CD14-positive monocyte (primary cell): Measurements from ENCODE around the gene IL1B. TPM values are rescaled to one million over a fixed set of nuclear protein-coding genes. Genes with fewer than 3 reads are reported as not detected.

ENCODE experiments used
- DNase-seq, 3 donors: peaks; one replicate each; pipeline ENCODE4 v3.0.0-alpha.2; 2011 to 2022
- H2AFZ ChIP-seq: 2 replicates; pipeline ENCODE4 v1.6.0; 2012; ENCODE audit warnings: mild to moderate bottlenecking, low read depth, low read length, inconsistent platforms; ENCODE audit not compliant: insufficient read depth, poor library complexity, severe bottlenecking
- H3K27ac ChIP-seq, 2 donors: 1 replicate in 1 of 2; 2 replicates in 1 of 2; pipeline ENCODE4 v1.5.1; 2012 to 2013; ENCODE audit warnings: low read length in 2 of 2, control low read depth in 1 of 2, inconsistent platforms in 1 of 2, low read depth in 1 of 2, mild to moderate bottlenecking in 1 of 2
- H3K27me3 ChIP-seq, 2 donors: one replicate each; pipeline versions ENCODE4 v1.6.0 to v1.6.1; 2011 to 2013; ENCODE audit warnings: low read length in 2 of 2; ENCODE audit not compliant: control insufficient read depth in 2 of 2, insufficient read depth in 2 of 2
- H3K36me3 ChIP-seq, 2 donors: replicated peaks in 1 of 2; 1 replicate in 1 of 2; 2 replicates in 1 of 2; pipeline versions ENCODE4 v1.5.1 to v1.6.1; 2012 to 2013; ENCODE audit warnings: low read length in 2 of 2, control low read depth in 1 of 2, inconsistent platforms in 1 of 2, mild to moderate bottlenecking in 1 of 2; ENCODE audit not compliant: insufficient read depth in 2 of 2, control insufficient read depth in 1 of 2
- H3K4me1 ChIP-seq, 2 donors: 1 replicate in 1 of 2; 2 replicates in 1 of 2; pipeline versions ENCODE4 v1.5.1 to v1.6.1; 2012 to 2013; ENCODE audit warnings: low read length in 2 of 2, control low read depth in 1 of 2, inconsistent platforms in 1 of 2, mild to moderate bottlenecking in 1 of 2, moderate library complexity in 1 of 2; ENCODE audit not compliant: insufficient read depth in 2 of 2, control insufficient read depth in 1 of 2
- H3K4me2 ChIP-seq: replicated peaks from 2 replicates; pipeline ENCODE3; 2012; ENCODE audit warnings: low read length, moderate library complexity, mild to moderate bottlenecking; ENCODE audit not compliant: poor library complexity, severe bottlenecking; ENCODE audit errors: extremely low read depth
- H3K4me3 ChIP-seq, 3 experiments: fragments of 200-600 bp in 1 of 3; sonication (generic) in 1 of 3; replicated peaks in 1 of 3; 1 replicate in 2 of 3; 2 replicates in 1 of 3; pipeline ENCODE4 v1.5.1; 2011 to 2013; ENCODE audit warnings: low read length in 3 of 3, mild to moderate bottlenecking in 3 of 3, control low read depth in 2 of 3, low read depth in 2 of 3, inconsistent platforms in 1 of 3, moderate library complexity in 1 of 3
- H3K79me2 ChIP-seq: 2 replicates; pipeline ENCODE4 v1.6.0; 2012; ENCODE audit warnings: mild to moderate bottlenecking, control low read depth, inconsistent platforms, low read length, moderate library complexity; ENCODE audit not compliant: insufficient read depth
- H3K9ac ChIP-seq: 2 replicates; pipeline ENCODE4 v1.6.0; 2017; ENCODE audit warnings: low read length, mild to moderate bottlenecking; ENCODE audit not compliant: insufficient read depth, poor library complexity, severe bottlenecking
- H3K9me3 ChIP-seq, 2 donors: replicated peaks in 1 of 2; 1 replicate in 1 of 2; 2 replicates in 1 of 2; pipeline versions ENCODE4 v1.5.1 to v1.6.1; 2012 to 2013; ENCODE audit warnings: low read length in 2 of 2, control low read depth in 1 of 2; ENCODE audit not compliant: control insufficient read depth in 1 of 2, insufficient read depth in 1 of 2
- H4K20me1 ChIP-seq: 2 replicates; pipeline ENCODE4 v1.6.0; 2012; ENCODE audit warnings: mild to moderate bottlenecking, low read length, control low read depth, moderate library complexity; ENCODE audit not compliant: insufficient read depth
- H3K27ac Mint-ChIP-seq, 7 donors: one replicate each; pipeline ENCODE4 v1.8.0; 2020; ENCODE audit warnings: mild to moderate bottlenecking in 7 of 7, mixed read lengths in 7 of 7, moderate library complexity in 6 of 7, inconsistent platforms in 2 of 7
- H3K27me3 Mint-ChIP-seq, 3 donors: one replicate each; pipeline ENCODE4 v1.8.0; 2021 to 2022; ENCODE audit warnings: low read depth in 3 of 3, mild to moderate bottlenecking in 3 of 3, mixed read lengths in 3 of 3, moderate library complexity in 3 of 3, inconsistent platforms in 1 of 3
- H3K36me3 Mint-ChIP-seq, 2 donors: one replicate each; pipeline ENCODE4 v1.8.0; 2020; ENCODE audit warnings: mixed read lengths in 2 of 2, inconsistent platforms in 1 of 2, mild to moderate bottlenecking in 1 of 2
- H3K4me1 Mint-ChIP-seq: one replicate; pipeline ENCODE4 v1.8.0; 2020; ENCODE audit warnings: mild to moderate bottlenecking, mixed read lengths
- H3K4me3 Mint-ChIP-seq, 2 donors: one replicate each; pipeline ENCODE4 v1.8.0; 2020; ENCODE audit warnings: mild to moderate bottlenecking in 2 of 2, mixed read lengths in 2 of 2, moderate library complexity in 1 of 2
- H3K9me3 Mint-ChIP-seq, 7 donors: one replicate each; pipeline ENCODE4 v1.8.0; 2020 to 2022; ENCODE audit warnings: mixed read lengths in 7 of 7, mild to moderate bottlenecking in 6 of 7, moderate library complexity in 6 of 7, inconsistent platforms in 2 of 7
- WGBS: methylation state at CpG from one replicate; pipeline ENCODE4 v1.1.5; 2013; ENCODE audit warnings: missing lambda C conversion rate; ENCODE audit not compliant: insufficient coverage; 5-methylcytosine and 5-hydroxymethylcytosine counted together
- intact Hi-C, 2 donors: fragments of 100-400 bp; cut with micrococcal nuclease; formaldehyde crosslinking; loops; one replicate each; pipeline versions ENCODE4 v1.15.0 to v1.15.1; 2023
- polyA plus RNA-seq, 3 donors: library from polyadenylated mRNA; depleted of rRNA in 1 of 3; unstranded in 2 of 3; stranded (reverse) in 1 of 3; fragments of 300-500 nt in 2 of 3; fragments of >200 nt in 1 of 3; fragmentation: Illumina TruSeq in 2 of 3; gene quantifications; 1 replicate in 2 of 3; 2 replicates in 1 of 3; pipeline ENCODE4 v1.2.3, GENCODE V29; 2012 to 2021
- TF ChIP-seq, protein P1 (sequence below): fragments of 200-600 bp; IDR thresholded peaks from one replicate; pipeline ENCODE4 v1.8.0; 2022; ENCODE audit warnings: antibody characterized with exemption, mild to moderate bottlenecking

IL1B gene
- polyA plus RNA-seq, 3 donors, result 65.1 to 1,419 (median 114) TPM

DNA sequence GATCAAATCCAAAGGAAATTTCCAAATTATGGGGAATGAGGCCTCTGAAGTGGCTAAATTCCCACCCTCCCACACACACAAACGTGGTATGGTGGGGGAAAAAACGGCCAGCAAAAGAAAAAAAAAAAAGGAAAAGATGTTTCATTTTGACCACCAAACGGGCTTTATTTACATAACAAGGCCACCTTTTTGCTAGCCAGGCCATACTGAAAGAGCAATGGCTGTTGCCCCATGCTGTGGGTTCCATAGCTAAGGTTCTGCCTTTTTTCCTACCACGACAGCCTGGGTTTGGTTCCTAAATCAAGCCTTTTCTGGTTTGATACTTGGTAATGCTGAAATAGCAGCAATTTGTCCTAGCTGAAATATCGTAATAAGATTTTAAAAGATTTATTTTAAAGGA is 14.0 kb upstream of the IL1B start:
- no peak for DNase-seq
- H3K4me1 Mint-ChIP-seq, result peaks cover 2% of the 10 kb centered on the region
- Histone ChIP-seq H3K27me3 (no peaks in the 10 kb centered on the region), H3K79me2 (no peaks in the 10 kb centered on the region), H3K27ac (no peak overlapping the region), H3K4me1 (peaks cover 0 to 7% of the 10 kb centered on the region in 2 donors), H3K9me3 (no peaks in the 10 kb centered on the region), H3K9ac (no peak overlapping the region), H4K20me1 (no peaks in the 10 kb centered on the region), H2AFZ (no peak overlapping the region), H3K4me2 (no peak overlapping the region), H3K36me3 (no peaks in the 10 kb centered on the region), H3K4me3 (no peak overlapping the region)
- peaks cover 0 to 3% (median 3%) of the 10 kb centered on the region in 3 donors for H3K27me3 Mint-ChIP-seq
- TF ChIP-seq, protein P1, sequence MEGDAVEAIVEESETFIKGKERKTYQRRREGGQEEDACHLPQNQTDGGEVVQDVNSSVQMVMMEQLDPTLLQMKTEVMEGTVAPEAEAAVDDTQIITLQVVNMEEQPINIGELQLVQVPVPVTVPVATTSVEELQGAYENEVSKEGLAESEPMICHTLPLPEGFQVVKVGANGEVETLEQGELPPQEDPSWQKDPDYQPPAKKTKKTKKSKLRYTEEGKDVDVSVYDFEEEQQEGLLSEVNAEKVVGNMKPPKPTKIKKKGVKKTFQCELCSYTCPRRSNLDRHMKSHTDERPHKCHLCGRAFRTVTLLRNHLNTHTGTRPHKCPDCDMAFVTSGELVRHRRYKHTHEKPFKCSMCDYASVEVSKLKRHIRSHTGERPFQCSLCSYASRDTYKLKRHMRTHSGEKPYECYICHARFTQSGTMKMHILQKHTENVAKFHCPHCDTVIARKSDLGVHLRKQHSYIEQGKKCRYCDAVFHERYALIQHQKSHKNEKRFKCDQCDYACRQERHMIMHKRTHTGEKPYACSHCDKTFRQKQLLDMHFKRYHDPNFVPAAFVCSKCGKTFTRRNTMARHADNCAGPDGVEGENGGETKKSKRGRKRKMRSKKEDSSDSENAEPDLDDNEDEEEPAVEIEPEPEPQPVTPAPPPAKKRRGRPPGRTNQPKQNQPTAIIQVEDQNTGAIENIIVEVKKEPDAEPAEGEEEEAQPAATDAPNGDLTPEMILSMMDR, result no peak
- intact Hi-C loops, result no loop called here
- peaks cover 0 to 2% of the 10 kb centered on the region in 2 donors for H3K36me3 Mint-ChIP-seq
- H3K27ac Mint-ChIP-seq, result no peak overlapping the region
- H3K4me3 Mint-ChIP-seq, result no peak overlapping the region
- H3K9me3 Mint-ChIP-seq, result peaks cover 0 to 4% (median 3%) of the 10 kb centered on the region in 7 donors
- 73% methylated on average over 2 of the region's 5 CpGs for WGBS

DNA sequence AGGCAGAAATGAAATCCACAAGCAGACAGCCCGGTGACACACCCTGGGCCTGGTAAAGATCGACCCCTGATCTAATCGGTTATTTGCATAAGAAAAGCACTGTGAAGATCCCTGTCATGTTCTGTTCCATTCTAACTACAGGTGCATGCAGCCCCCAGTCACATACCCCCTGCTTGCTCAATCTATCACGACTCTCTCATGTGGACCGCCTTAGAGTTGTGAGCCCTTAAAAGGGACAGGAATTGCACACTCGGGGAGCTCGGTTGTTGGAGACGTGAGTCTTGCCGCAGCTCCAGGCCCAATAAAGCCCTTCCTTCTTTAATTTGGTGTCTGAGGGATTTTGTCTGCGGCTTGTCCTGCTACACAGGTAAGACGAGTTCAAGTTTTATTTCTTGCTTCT is 13.4 kb upstream of the IL1B start:
- WGBS, result 97% methylated on average over 10 of the region's 11 CpGs
- Histone ChIP-seq H2AFZ (no peak overlapping the region), H3K4me1 (peaks cover 0 to 8% of the 10 kb centered on the region in 2 donors), H3K4me3 (no peak overlapping the region), H3K9me3 (no peaks in the 10 kb centered on the region), H3K79me2 (no peaks in the 10 kb centered on the region), H4K20me1 (no peaks in the 10 kb centered on the region), H3K9ac (no peak overlapping the region), H3K27ac (no peak overlapping the region), H3K36me3 (no peaks in the 10 kb centered on the region), H3K4me2 (no peak overlapping the region), H3K27me3 (no peaks in the 10 kb centered on the region)
- Mint-ChIP-seq H3K9me3 (peaks cover 0 to 6% (median 3%) of the 10 kb centered on the region in 7 donors), H3K27me3 (peaks cover 2 to 3% (median 3%) of the 10 kb centered on the region in 3 donors), H3K27ac (no peak overlapping the region), H3K4me3 (no peak overlapping the region), H3K4me1 (peaks cover 2% of the 10 kb centered on the region), H3K36me3 (peaks cover 0 to 3% of the 10 kb centered on the region in 2 donors)
- intact Hi-C loops, result no loop called here
- no peak for DNase-seq
- TF ChIP-seq, protein P1, result no peak
